ENCODE data around the gene ALOX12.
A peak's percentile ranks its signal among the peaks of the same experiment; 100 is the strongest.

DNA sequence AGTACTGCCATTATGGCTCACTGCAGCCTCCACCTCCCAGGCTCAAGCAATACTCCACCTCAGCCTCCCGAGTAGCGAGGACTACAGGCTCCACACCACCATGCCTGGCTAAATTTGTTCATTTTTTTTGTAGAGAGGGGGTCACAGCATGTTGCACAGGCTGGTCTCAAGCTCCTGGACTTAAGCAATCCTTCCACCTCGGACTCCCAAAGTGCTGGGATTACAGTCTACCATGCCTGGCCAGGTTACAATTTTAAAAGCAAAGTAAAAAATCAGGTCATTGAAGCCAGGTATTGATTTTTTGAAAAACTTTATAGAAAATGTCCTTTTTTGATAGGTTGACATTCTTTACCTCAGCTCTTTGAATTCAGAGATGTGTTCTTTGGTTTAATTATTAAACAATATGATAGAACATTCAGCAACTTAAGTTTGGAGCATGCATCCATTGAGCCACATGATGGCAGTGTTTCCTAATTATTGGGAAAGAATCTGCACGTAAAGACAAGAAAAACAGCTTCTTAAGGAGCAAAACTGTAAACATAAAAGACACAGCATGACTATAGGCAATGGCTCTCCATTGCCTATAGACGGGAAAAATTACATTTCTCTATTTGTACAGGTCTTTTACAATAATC is 49.8 kb downstream of the ALOX12 start:
- TF ChIP-seq POLR2A (IDR thresholded peaks at IDR 0.05) (no peak), CTCF (IDR thresholded peaks at IDR 0.05) (peak in 5 of 7 experiments; percentile 63 to 87 (median 73)), POLR2AphosphoS5 (IDR thresholded peaks at IDR 0.05) (peak in 1 of 3 donors; percentile 9), EP300 (IDR thresholded peaks at IDR 0.05) (no peak)

Measured in stomach (tissue), 4 donors.